Memory B cell (primary cell): Measurements from ENCODE around the gene GPR157.
A peak's percentile ranks its signal among the peaks of the same experiment; 100 is the strongest.

Source experiments
- ATAC-seq: fragments of 150-1000 bp; cut with Tn5 transposase; 2 replicates; pipeline ENCODE4 v1.10.0; 2021; ENCODE audit warnings: low read depth, mild to moderate bottlenecking, moderate library complexity
- DNase-seq, 2 donors: peaks; one replicate each; pipeline ENCODE4 v3.0.0; 2022; ENCODE audit warnings: low spot score in 2 of 2
- H3K27ac Mint-ChIP-seq: one replicate; pipeline ENCODE4 v1.8.0; 2022; ENCODE audit warnings: mild to moderate bottlenecking, moderate library complexity, mixed read lengths
- H3K27me3 Mint-ChIP-seq: one replicate; pipeline ENCODE4 v1.8.0; 2022; ENCODE audit warnings: mixed read lengths
- H3K36me3 Mint-ChIP-seq: one replicate; pipeline ENCODE4 v1.8.0; 2022; ENCODE audit warnings: mild to moderate bottlenecking, mixed read lengths
- H3K4me1 Mint-ChIP-seq: one replicate; pipeline ENCODE4 v1.8.0; 2022; ENCODE audit warnings: mixed read lengths
- H3K4me3 Mint-ChIP-seq: one replicate; pipeline ENCODE4 v1.8.0; 2022; ENCODE audit warnings: mild to moderate bottlenecking, moderate library complexity, mixed read lengths
- H3K9me3 Mint-ChIP-seq: one replicate; pipeline ENCODE4 v1.8.0; 2022; ENCODE audit warnings: mixed read lengths

GPR157 gene

DNA sequence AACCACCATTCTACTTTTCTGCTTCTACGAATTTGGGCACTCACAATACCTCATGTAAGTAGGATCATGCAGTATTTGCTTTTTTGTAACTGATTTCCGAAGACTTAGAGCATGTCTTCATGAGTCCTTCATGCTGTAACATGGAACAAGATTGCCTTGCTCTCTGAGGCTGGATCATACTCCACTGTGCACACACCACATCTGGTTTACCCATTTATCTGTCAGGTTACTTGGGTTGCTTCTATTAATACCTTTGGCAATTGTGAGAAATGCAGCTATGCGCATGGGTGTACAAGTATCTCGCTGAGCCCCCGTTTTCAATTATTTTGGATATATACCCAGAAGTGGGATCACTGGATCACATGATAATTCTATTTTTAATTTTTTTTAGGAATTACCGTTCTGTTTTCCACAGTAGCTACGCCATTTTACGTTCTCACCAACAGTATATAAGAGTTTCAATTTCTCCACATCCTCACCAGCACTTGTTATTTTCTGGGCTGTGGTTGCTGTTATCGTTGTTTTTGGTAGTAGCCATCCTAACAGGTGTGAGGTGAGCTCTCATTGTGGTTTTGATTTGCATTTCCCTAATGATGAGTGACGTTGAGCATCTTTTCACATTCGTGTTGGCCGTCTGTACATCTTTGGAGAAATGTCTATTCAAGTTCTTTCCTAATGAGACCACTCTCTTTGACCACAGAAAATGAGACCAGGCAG, 48.8 kb downstream of the GPR157 start:
- DNase-seq (no peak), ATAC-seq (peak; percentile 60)
- Mint-ChIP-seq H3K9me3 (peaks cover 4% of the 10 kb centered on the region), H3K27me3 (peaks cover 14% of the 10 kb centered on the region), H3K4me1 (peaks cover 31% of the 10 kb centered on the region), H3K36me3 (peaks cover 1% of the 10 kb centered on the region), H3K4me3 (peak overlapping the region; percentile 1), H3K27ac (no peak overlapping the region)

DNA sequence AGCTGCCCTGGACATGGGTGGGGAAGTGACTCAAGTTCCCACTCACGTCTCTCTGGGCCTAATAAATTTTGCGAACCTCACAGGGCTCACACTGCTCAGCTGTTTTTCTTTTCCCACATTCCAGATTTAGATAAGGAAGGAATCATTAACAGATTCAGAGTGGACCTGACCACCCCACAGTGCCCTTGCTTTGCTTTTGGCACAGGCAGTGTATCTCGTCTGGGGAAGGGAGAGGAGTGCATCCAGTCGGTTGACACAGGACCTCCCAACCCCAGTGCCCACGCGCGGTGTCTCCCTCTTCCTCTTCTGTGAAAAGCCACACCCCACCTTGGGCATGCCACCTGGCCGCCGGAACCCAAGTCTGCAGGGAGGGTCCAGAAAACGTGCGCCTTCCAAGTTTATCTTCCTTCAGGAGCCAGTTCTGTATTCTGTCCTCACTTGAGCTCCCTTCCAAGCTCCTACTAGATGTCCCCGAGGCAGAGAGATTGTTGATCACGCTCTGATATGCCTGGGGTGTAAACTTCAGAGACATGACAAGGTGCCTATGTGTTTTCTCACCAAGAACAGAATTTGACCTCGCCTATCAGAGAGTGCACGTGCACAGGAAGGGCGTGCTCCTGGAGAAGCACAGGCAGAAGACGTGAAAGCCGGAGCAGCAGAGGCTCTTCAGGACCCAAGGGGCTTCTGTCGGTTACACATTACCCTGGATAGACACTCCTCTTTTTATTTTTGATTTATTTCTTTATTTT, 50.0 kb downstream of the GPR157 start:
- Mint-ChIP-seq H3K27me3 (peaks cover 14% of the 10 kb centered on the region), H3K4me3 (peak overlapping the region; percentile 12), H3K27ac (peak overlapping the region; percentile 8), H3K36me3 (peaks cover 1% of the 10 kb centered on the region), H3K9me3 (peaks cover 4% of the 10 kb centered on the region), H3K4me1 (peaks cover 40% of the 10 kb centered on the region)
- no peak for ATAC-seq
- DNase-seq = no peak

DNA sequence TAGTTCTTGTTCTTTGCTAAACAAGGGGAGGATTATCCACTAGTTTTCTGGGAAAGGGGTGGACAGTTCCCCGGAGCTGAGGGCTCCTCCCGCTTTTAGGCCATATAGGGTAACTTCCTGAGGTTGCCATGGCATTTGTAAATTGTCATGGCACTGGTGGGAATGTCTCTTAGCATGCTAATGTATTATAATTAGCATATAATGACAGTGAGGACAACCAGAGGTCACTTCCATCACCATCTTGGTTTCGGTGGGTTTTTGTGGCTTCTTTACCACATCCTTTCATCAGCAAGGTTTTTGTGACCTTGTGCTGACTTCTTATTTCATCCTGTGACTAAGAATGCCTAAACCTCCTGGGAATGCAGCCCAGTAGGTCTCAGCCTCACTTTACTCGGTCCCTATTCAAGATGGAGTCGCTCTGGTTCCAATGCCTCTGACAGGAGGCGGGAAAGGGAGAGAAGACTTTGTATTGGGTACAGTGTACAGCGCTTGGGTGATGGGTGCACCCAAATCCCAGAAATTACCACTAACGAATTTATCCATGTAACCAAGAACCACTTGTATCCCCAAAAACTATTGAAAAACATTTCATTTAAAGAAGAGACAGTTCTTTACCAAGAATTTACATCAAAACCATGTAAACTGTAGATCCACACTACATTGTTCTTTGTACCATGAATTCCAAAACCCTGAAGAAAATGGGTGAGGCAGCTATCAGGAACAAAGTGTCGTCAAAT, 50.7 kb downstream of the GPR157 start:
- peaks cover 4% of the 10 kb centered on the region for H3K9me3 Mint-ChIP-seq
- no peak overlapping the region for H3K4me3 Mint-ChIP-seq
- H3K36me3 Mint-ChIP-seq = peaks cover 1% of the 10 kb centered on the region
- no peak for DNase-seq
- no peak overlapping the region for H3K27ac Mint-ChIP-seq
- no peak for ATAC-seq
- peaks cover 14% of the 10 kb centered on the region for H3K27me3 Mint-ChIP-seq
- peaks cover 40% of the 10 kb centered on the region for H3K4me1 Mint-ChIP-seq

DNA sequence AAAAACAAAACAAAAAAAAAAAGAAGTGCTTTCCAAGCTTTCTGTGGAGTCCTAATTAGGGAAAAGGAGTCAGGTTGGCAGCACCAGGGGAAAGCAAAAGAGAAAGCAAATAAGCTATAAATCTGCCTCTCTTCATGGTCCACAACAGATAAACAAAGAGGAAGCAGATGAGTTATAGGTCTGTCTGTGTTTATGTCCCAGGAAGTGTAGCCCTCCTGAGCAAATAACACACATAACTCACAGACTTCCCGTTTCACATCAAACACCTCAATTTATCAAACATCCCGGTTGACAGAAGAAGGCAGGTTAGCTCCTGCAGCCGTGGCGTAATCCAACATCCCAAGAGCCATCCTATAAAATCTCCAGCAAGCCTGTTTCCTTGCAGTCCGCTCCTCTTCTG, 53.9 kb downstream of the GPR157 start:
- Mint-ChIP-seq H3K9me3 (peaks cover 1% of the 10 kb centered on the region), H3K4me3 (peak overlapping the region; percentile 61), H3K36me3 (no peaks in the 10 kb centered on the region), H3K4me1 (peaks cover 31% of the 10 kb centered on the region), H3K27me3 (peaks cover 7% of the 10 kb centered on the region), H3K27ac (peak overlapping the region; percentile 77)
- ATAC-seq (peak; percentile 85), DNase-seq (no peak)

DNA sequence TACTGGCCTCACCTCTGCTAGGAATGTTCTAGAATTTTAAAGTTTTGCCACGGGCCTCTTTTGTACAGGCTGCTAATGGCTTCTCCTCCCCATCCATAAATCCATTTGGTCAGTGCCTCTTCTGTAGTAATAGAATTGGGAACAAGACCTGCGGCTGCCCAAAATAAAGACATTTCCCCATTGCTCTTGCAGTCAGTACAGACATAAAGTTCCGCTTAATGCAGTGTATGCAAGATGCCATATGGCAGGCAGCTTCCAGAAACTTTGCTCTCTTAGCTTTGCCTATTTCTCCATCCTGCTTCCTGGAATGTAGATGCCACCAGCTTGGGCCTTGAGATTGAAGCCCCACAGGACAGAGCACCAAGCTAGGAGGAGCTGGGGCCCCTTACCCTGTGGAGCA, 55.8 kb downstream of the GPR157 start:
- no peaks in the 10 kb centered on the region for H3K27me3 Mint-ChIP-seq
- no peak for DNase-seq
- no peak for ATAC-seq
- H3K4me3 Mint-ChIP-seq = no peak overlapping the region
- no peak overlapping the region for H3K27ac Mint-ChIP-seq
- H3K36me3 Mint-ChIP-seq = no peaks in the 10 kb centered on the region
- H3K9me3 Mint-ChIP-seq = no peaks in the 10 kb centered on the region
- peaks cover 33% of the 10 kb centered on the region for H3K4me1 Mint-ChIP-seq

DNA sequence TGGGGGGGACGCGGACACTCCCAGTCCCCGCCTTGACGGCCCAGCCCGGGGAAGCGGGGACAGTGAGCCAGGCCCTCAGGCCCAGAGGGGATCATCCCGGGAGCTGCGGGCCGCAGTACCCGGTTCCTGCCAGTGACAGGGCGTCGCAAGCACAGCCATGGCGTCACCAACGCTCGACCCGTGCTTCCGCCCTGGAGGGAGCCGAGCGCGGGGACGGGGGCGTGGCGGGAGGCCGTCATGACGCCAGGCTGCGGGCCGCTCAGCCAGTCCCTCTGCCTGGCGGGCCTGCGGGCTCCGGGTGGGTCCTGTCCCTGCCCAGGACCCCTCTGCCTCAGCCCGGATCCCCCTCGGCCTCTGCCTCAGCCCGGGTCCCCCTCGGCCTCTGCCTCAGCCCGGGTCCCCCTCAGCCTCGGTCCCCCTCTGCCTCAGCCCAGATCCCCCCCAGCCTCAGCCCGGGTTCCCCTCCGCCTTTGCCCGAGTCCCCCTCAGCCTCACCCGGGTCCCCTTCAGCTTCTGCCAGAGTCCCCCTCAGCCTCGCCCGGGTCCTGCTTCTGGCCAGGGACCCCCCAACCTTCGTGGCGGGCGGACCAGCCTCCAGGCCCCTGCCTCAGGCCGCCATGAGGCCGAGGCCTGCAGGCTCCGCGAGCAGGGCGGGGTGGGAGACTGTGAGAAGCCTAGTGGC, 57.2 kb downstream of the GPR157 start:
- Mint-ChIP-seq H3K36me3 (no peaks in the 10 kb centered on the region), H3K27ac (no peak overlapping the region), H3K9me3 (no peaks in the 10 kb centered on the region), H3K4me1 (peaks cover 31% of the 10 kb centered on the region), H3K4me3 (no peak overlapping the region), H3K27me3 (no peaks in the 10 kb centered on the region)
- no peak for DNase-seq
- ATAC-seq = no peak

DNA sequence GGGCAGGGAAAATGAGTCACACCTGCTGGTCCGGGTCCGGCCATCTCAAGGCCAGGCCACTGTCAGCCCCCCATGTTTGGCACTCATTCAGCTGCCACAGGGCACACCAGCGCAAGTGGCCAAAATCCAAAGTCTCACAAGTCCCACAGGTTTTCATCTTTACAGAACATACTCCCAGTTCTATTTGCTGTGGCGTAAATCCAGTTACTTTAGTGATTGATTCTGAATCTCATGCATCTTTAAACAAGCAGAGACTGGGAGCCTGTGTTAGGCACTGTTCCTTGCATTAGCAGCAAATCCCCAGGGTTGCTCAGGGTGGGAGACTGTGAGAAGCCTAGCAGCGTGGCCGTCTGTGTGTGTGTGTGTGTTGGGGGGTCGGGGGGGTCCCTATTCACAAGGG, 58.4 kb downstream of the GPR157 start:
- peaks cover 25% of the 10 kb centered on the region for H3K4me1 Mint-ChIP-seq
- peak overlapping the region; percentile 29 for H3K4me3 Mint-ChIP-seq
- DNase-seq (no peak), ATAC-seq (no peak)
- H3K27ac Mint-ChIP-seq = no peak overlapping the region
- no peaks in the 10 kb centered on the region for H3K27me3 Mint-ChIP-seq
- H3K9me3 Mint-ChIP-seq = no peaks in the 10 kb centered on the region
- no peaks in the 10 kb centered on the region for H3K36me3 Mint-ChIP-seq

DNA sequence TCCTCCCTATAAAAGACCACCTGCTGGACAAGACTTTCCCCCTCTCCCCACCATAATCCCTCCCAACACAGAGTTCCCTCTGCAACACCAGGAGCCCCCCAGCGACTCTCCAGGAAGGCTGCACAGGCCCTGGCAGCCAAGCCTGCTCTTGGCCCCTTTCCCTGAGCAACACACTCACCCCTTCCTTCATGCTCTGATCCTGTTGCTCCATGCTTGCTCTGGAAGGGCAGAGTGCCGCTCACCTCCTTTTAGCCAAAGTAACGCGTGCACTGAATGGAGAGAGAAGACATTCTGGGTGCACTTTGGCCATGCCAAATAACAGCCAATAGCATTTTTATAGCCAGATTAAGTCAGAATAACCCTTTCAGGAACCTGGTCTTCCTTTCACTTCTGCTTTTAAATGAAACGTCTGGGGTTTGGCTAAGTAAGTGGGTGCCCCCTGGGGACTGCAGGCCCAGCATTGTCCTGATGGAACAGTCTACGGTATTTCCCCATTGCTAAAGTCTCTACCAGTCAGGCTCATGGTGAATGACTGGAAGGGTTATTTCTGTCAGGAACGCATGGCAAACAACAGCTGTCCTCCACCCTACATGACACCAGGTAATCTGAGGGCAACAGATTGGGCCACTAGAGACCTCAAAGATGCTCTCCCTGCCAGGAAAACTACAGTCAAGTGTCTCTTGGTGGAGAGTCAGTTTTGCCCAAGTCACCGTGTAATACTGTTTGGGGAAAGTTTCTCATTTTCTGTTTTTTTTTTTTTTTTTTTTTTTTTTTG, 59.4 kb downstream of the GPR157 start, which contains the start of gene SLC2A5:
Gene SLC2A5 (minus strand): TSS at position 310 of the 775 bp plus-strand sequence. CDS start 99 bp downstream, at position 211.
- peak; percentile 52 to 68 for DNase-seq
- Mint-ChIP-seq H3K36me3 (peaks cover 2% of the 10 kb centered on the region), H3K27me3 (peaks cover 2% of the 10 kb centered on the region), H3K9me3 (no peaks in the 10 kb centered on the region), H3K27ac (peak within 1 kb of the TSS; percentile 64), H3K4me1 (peaks cover 20% of the 10 kb centered on the region), H3K4me3 (peak within 1 kb of the TSS; percentile 93)
- ATAC-seq = peak; percentile 99

DNA sequence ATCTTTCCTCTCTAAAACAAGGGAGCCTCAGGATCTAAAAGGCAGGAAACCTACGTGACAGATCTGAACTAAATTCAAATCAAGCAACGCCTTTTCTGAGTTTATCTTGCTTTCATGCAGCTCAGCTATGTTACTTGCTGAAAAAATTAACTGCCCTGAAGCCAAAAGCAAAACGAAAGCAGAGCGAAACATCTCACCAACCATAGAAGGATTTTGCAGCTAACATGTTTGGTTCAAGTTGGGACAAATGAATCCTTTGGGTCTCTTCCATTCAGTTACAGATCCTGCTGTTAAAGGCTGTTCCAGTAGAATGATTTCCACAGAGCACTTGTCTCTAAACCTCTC, 59.9 kb downstream of the GPR157 start:
- DNase-seq (no peak), ATAC-seq (no peak)
- H3K36me3 Mint-ChIP-seq = peaks cover 2% of the 10 kb centered on the region
- peaks cover 2% of the 10 kb centered on the region for H3K27me3 Mint-ChIP-seq
- H3K4me1 Mint-ChIP-seq = peaks cover 16% of the 10 kb centered on the region
- H3K9me3 Mint-ChIP-seq = no peaks in the 10 kb centered on the region
- H3K27ac Mint-ChIP-seq = peak overlapping the region; percentile 64
- peak overlapping the region; percentile 93 for H3K4me3 Mint-ChIP-seq

DNA sequence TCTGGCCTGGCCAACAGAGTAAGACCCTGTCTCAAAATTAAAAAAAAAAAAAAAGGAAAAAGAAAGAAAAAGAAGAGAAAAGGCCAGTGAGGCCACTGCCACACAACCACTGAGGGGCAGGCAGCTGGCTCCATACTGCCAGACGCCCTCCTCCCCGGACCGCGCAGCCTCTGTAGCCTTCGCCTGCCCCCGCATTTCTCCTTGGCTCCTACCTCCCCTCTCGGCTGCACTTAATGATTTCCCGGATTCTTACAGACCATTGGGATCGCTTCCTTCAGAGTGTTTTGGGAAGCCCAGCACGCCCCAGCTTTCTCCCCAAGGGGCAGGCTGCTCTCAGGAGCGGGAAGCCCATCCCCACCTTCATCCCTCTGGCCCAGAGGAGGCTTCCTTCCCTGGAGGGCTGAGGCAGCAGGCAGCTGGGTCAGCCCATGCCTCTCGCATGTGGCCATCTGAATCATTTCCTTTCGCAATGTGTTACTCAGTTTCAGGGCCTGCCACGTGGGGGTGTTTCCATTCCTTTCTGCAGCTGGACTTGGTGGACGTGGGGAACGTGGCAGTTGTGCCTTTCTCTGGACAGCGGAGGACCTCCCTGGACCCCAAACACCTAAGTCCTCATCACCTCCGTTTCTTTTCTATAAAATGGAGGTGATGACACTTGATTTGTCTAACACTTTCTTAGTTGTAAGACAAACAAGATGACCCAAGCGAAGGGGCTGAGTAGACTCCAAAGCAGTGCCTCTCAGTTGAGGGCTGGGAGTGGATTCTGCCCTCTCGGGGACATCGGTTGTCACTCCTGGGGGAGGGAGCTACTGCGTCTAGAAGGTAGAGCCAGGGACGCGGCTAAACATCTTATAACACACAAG, 61.7 kb downstream of the GPR157 start:
- H3K27ac Mint-ChIP-seq = no peak overlapping the region
- no peak overlapping the region for H3K4me3 Mint-ChIP-seq
- DNase-seq (no peak), ATAC-seq (no peak)
- H3K36me3 Mint-ChIP-seq = peaks cover 2% of the 10 kb centered on the region
- no peaks in the 10 kb centered on the region for H3K9me3 Mint-ChIP-seq
- peaks cover 17% of the 10 kb centered on the region for H3K4me1 Mint-ChIP-seq
- H3K27me3 Mint-ChIP-seq = peaks cover 3% of the 10 kb centered on the region

DNA sequence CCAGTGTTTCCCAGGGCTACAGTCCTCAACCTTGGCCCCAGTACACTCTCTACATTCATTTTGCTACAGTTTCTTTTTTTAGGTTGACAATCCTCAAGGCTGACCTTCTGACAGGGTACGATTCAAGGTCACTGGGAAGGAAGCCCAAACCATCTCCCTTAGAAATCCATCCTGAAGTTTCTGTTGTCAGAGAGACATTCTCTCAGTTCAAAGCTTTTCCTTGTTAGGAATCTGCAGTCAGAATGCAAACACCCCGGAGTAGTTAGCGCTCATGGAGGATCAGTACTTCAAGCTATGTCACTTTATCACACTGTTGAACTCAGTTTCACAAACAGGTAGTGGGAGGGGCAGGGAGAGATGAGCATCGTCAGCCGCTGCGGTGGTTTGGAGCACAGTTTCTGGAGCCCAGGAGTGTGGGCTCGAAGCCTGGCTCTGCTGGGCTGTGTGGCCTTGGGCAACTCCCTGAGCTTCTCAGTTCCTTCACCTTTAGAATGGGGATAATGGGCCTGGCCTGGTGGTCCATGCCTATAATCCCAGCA, 63.6 kb downstream of the GPR157 start:
- ATAC-seq (no peak), DNase-seq (no peak)
- H3K36me3 Mint-ChIP-seq = peaks cover 2% of the 10 kb centered on the region
- no peak overlapping the region for H3K27ac Mint-ChIP-seq
- no peaks in the 10 kb centered on the region for H3K9me3 Mint-ChIP-seq
- no peak overlapping the region for H3K4me3 Mint-ChIP-seq
- peaks cover 23% of the 10 kb centered on the region for H3K4me1 Mint-ChIP-seq
- H3K27me3 Mint-ChIP-seq = peaks cover 7% of the 10 kb centered on the region

DNA sequence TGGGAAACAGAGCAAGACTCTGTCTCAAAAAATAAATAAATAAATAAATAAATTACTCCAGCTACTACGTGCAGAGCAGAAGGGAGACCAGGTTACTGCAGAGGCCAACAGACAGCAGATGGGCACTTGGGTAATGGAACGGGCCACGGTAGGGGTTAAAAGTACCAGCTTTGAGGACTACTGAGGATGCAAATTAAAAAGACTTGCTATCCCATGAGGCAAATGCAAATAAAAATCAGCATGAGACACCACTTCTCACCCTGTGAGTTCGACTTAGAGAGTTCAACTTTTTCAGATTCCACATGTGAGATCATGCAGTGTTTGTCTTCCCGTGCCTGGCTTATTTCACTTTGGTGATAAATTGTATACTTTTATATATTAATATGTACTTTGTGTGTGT, 66.1 kb downstream of the GPR157 start:
- Mint-ChIP-seq H3K4me3 (no peak overlapping the region), H3K4me1 (peaks cover 16% of the 10 kb centered on the region)
- no peak for ATAC-seq

More for the DNA sequence above, 66.1 kb downstream of the GPR157 start:
- no peak for DNase-seq
- peaks cover 5% of the 10 kb centered on the region for H3K36me3 Mint-ChIP-seq
- peaks cover 10% of the 10 kb centered on the region for H3K27me3 Mint-ChIP-seq
- H3K27ac Mint-ChIP-seq = no peak overlapping the region
- no peaks in the 10 kb centered on the region for H3K9me3 Mint-ChIP-seq
